Measurements from ENCODE around the gene EGR1. TPM values are rescaled to one million over a fixed set of nuclear protein-coding genes. Genes with fewer than 3 reads are reported as not detected.
A peak's percentile ranks its signal among the peaks of the same experiment; 100 is the strongest.

EGR1 gene
- total RNA-seq, 1 experiment from 2014 or later, result 173 TPM

DNA sequence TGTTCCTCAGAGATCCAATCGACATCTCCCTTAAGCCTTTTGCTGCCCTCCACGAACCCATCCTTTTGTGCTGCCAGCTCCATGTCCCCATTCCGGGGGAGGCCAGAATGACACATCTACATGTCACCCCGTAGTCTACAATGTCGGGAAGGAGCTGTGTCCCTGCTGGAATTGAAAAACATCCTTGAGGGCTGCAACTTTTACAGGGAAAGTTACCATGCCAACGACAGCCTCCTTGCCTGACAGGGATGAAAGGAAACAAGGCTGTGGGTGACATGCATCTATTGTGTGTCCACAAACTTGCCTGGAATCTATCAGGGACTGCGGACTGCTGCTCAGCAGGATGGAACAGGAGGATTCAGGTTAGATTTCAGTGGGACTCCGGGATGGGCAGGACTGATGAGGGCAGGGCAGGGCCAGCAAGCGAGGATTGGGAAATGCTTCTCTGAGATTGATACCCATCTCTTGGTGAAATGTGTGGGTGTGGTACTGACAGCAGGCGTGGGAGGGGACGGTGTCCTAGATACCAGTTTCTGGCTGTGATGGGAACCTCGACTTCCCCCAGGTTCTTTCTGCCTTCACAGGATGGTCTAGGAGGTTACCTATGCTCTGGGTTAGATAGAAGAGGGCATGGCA is 25.5 kb downstream of the EGR1 start:
- CTCF ChIA-PET, result interaction anchor here (0.7 kb wide), 1 partner anchor 13 kb away, joined by 3 read pairs; no protein-coding TSS in a partner anchor
- POLR2A ChIA-PET, result interaction anchor here (0.9 to 1.2 kb wide), 2 partner anchors 12 to 26 kb away, joined by 3 to 5 read pairs; partner anchors contain the start of gene EGR1
- peak overlapping the region; percentile 64; the same call in 1 of the 2 replicates for H3K9ac ChIP-seq (ENCODE audit: low read length)
- no peak overlapping the region for H3K27ac ChIP-seq (ENCODE audit: low read depth, low read length)
- no peaks in the 10 kb centered on the region for H3K9me2 ChIP-seq (ENCODE audit: insufficient read depth)
- H3K4me1 ChIP-seq (ENCODE audit: control insufficient read depth in 1 of 2, insufficient read depth in 2 of 2, low read length in 2 of 2), result peaks cover 20 to 53% of the 10 kb centered on the region in 2 experiments
- RAD21 ChIA-PET (ENCODE audit: low non-redundant PET in 1 of 2, low total read pairs in 2 of 2, uncharacterized antibody in 2 of 2, unreplicated experiment in 2 of 2), result no interaction called here
- no peak overlapping the region for H2AFZ ChIP-seq (ENCODE audit: low read depth, low read length, poor library complexity, severe bottlenecking)
- DNase-seq (ENCODE audit: low read depth, low spot score) (no peak), ATAC-seq (no peak)
- no peaks in the 10 kb centered on the region for H4K20me1 ChIP-seq (ENCODE audit: insufficient read depth)
- no peaks in the 10 kb centered on the region for H3K27me3 ChIP-seq (ENCODE audit: insufficient read depth, low read length)
- no TSS peak for BruUV-seq (replicated peaks)
- peak overlapping the region; percentile 77 for H3K4me2 ChIP-seq (ENCODE audit: low read length)
- TF ChIP-seq EGR1 (IDR thresholded peaks at IDR 0.05; ENCODE audit: low read depth), result no peak
- H3K36me3 ChIP-seq (ENCODE audit: control insufficient read depth in 1 of 2, insufficient read depth in 2 of 2, low read length in 2 of 2), result no peaks in the 10 kb centered on the region
- H3K79me2 ChIP-seq (ENCODE audit: insufficient read depth, low read length), result no peaks in the 10 kb centered on the region
- no peaks in the 10 kb centered on the region for H3K9me3 ChIP-seq (ENCODE audit: control insufficient read depth in 1 of 2, insufficient read depth in 1 of 2, low read depth in 1 of 2, low read length in 2 of 2)
- intact Hi-C loops (cut with micrococcal nuclease), result no loop called here
- no peak overlapping the region for H3K4me3 ChIP-seq (replicated peaks in 1 of 2; ENCODE audit: low read depth in 1 of 2, low read length in 2 of 2)

DNA sequence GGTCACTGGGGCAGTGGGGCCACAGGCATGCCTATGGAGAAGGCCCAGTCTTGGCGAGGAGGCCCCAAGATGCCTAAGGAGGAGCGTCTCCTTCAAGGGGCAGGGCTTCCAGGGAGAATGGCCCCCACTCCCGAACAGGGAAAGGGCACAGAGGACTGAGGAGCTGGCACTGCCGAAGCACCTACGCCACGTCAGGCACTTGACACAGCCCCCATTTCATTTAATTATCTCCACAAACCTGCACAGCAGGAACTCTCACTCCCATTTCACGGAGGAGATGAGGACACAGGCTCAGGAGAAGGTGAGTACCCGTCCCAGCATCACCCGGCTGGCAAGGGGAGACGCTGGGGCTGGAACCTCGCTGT is 26.0 kb downstream of the EGR1 start:
- no TSS peak for BruUV-seq (replicated peaks)
- no peaks in the 10 kb centered on the region for H3K9me2 ChIP-seq (ENCODE audit: insufficient read depth)
- no peak overlapping the region for H2AFZ ChIP-seq (ENCODE audit: low read depth, low read length, poor library complexity, severe bottlenecking)
- DNase-seq (ENCODE audit: low read depth, low spot score) (no peak), ATAC-seq (no peak)
- H3K9ac ChIP-seq (ENCODE audit: low read length), result peak overlapping the region; percentile 64
- no peaks in the 10 kb centered on the region for H3K79me2 ChIP-seq (ENCODE audit: insufficient read depth, low read length)
- no peaks in the 10 kb centered on the region for H4K20me1 ChIP-seq (ENCODE audit: insufficient read depth)
- peak overlapping the region; percentile 60; the same call in 1 of the 2 replicates for H3K27ac ChIP-seq (ENCODE audit: low read depth, low read length)
- ChIA-PET RAD21 (ENCODE audit: low non-redundant PET in 1 of 2, low total read pairs in 2 of 2, uncharacterized antibody in 2 of 2, unreplicated experiment in 2 of 2) (no interaction called here), POLR2A (interaction anchor here (1.2 kb wide), 1 partner anchor 26 kb away, joined by 5 read pairs; the partner anchor contains the start of gene EGR1), CTCF (no interaction called here)
- intact Hi-C loops (cut with micrococcal nuclease), result no loop called here
- H3K36me3 ChIP-seq (ENCODE audit: control insufficient read depth in 1 of 2, insufficient read depth in 2 of 2, low read length in 2 of 2), result no peaks in the 10 kb centered on the region
- peaks cover 20 to 53% of the 10 kb centered on the region in 2 experiments for H3K4me1 ChIP-seq (ENCODE audit: control insufficient read depth in 1 of 2, insufficient read depth in 2 of 2, low read length in 2 of 2)
- H3K4me3 ChIP-seq (replicated peaks in 1 of 2; ENCODE audit: low read depth in 1 of 2, low read length in 2 of 2), result peak overlapping the region; percentile 44 to 56
- no peaks in the 10 kb centered on the region for H3K9me3 ChIP-seq (ENCODE audit: control insufficient read depth in 1 of 2, insufficient read depth in 1 of 2, low read depth in 1 of 2, low read length in 2 of 2)
- H3K27me3 ChIP-seq (ENCODE audit: insufficient read depth, low read length), result no peaks in the 10 kb centered on the region
- H3K4me2 ChIP-seq (ENCODE audit: low read length), result peak overlapping the region; percentile 77
- TF ChIP-seq JUND (IDR thresholded peaks at IDR 0.05), result no peak
- TF ChIP-seq EGR1 (IDR thresholded peaks at IDR 0.05; ENCODE audit: low read depth), result no peak
- TF ChIP-seq CBX3 (IDR thresholded peaks at IDR 0.05; ENCODE audit: low read depth), result no peak
- TF ChIP-seq, protein P1, sequence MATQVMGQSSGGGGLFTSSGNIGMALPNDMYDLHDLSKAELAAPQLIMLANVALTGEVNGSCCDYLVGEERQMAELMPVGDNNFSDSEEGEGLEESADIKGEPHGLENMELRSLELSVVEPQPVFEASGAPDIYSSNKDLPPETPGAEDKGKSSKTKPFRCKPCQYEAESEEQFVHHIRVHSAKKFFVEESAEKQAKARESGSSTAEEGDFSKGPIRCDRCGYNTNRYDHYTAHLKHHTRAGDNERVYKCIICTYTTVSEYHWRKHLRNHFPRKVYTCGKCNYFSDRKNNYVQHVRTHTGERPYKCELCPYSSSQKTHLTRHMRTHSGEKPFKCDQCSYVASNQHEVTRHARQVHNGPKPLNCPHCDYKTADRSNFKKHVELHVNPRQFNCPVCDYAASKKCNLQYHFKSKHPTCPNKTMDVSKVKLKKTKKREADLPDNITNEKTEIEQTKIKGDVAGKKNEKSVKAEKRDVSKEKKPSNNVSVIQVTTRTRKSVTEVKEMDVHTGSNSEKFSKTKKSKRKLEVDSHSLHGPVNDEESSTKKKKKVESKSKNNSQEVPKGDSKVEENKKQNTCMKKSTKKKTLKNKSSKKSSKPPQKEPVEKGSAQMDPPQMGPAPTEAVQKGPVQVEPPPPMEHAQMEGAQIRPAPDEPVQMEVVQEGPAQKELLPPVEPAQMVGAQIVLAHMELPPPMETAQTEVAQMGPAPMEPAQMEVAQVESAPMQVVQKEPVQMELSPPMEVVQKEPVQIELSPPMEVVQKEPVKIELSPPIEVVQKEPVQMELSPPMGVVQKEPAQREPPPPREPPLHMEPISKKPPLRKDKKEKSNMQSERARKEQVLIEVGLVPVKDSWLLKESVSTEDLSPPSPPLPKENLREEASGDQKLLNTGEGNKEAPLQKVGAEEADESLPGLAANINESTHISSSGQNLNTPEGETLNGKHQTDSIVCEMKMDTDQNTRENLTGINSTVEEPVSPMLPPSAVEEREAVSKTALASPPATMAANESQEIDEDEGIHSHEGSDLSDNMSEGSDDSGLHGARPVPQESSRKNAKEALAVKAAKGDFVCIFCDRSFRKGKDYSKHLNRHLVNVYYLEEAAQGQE (IDR thresholded peaks at IDR 0.05; ENCODE audit: low read depth), result no peak
- no peak for TF ChIP-seq POLR2AphosphoS5 (IDR thresholded peaks at IDR 0.05; ENCODE audit: low read depth, low read length)
- TF ChIP-seq TCF7L2 (IDR thresholded peaks at IDR 0.05; ENCODE audit: borderline replicate concordance, extremely low read depth, insufficient read depth, insufficient read length), result no peak
- TF ChIP-seq FOSL1 (IDR thresholded peaks at IDR 0.05; ENCODE audit: low read depth), result no peak
- no peak for TF ChIP-seq SIN3A (IDR thresholded peaks at IDR 0.05; ENCODE audit: low read depth)
- TF ChIP-seq ZFX (IDR thresholded peaks at IDR 0.05), result no peak
- no peak for TF ChIP-seq POLR2A (IDR thresholded peaks at IDR 0.05; ENCODE audit: borderline replicate concordance, extremely low read depth, insufficient read depth, insufficient read length)
- TF ChIP-seq, protein P2, sequence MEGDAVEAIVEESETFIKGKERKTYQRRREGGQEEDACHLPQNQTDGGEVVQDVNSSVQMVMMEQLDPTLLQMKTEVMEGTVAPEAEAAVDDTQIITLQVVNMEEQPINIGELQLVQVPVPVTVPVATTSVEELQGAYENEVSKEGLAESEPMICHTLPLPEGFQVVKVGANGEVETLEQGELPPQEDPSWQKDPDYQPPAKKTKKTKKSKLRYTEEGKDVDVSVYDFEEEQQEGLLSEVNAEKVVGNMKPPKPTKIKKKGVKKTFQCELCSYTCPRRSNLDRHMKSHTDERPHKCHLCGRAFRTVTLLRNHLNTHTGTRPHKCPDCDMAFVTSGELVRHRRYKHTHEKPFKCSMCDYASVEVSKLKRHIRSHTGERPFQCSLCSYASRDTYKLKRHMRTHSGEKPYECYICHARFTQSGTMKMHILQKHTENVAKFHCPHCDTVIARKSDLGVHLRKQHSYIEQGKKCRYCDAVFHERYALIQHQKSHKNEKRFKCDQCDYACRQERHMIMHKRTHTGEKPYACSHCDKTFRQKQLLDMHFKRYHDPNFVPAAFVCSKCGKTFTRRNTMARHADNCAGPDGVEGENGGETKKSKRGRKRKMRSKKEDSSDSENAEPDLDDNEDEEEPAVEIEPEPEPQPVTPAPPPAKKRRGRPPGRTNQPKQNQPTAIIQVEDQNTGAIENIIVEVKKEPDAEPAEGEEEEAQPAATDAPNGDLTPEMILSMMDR (IDR thresholded peaks at IDR 0.05 in 2 of 3, conservative IDR thresholded peaks at IDR 0.05 in 1 of 3; ENCODE audit: borderline replicate concordance in 1 of 3, insufficient read depth in 1 of 3, low read depth in 2 of 3, low read length in 2 of 3), result no peak
- TF ChIP-seq SP1 (IDR thresholded peaks at IDR 0.05; ENCODE audit: low read depth), result no peak
